ENCODE measurements around the gene ARV1. TPM values are rescaled to one million over a fixed set of nuclear protein-coding genes. Genes with fewer than 3 reads are reported as not detected.

Gene ARV1
- total RNA-seq, 1 experiment from 2014 or later, result 8.0 TPM

GRCh38 chr1:230970432-230970831, 8.5 kb upstream of the ARV1 start:
- Histone ChIP-seq H2BK12ac (ENCODE audit: insufficient read length, low read depth, low read length) (no peak overlapping the region), H4K20me1 (ENCODE audit: control insufficient read depth, insufficient read depth, insufficient read length) (no peaks in the 10 kb centered on the region), H2AFZ (ENCODE audit: low read length) (no peak overlapping the region), H2BK5ac (ENCODE audit: insufficient read length, low read length) (no peak overlapping the region), H3K23ac (ENCODE audit: insufficient read length, low read depth, low read length) (no peak overlapping the region), H3K4me1 (ENCODE audit: insufficient read depth, low read length) (no peaks in the 10 kb centered on the region), H3K4ac (ENCODE audit: low read depth, low read length) (no peak overlapping the region), H3K9me3 (ENCODE audit: control insufficient read depth, low read depth, low read length) (no peaks in the 10 kb centered on the region), H3K79me2 (ENCODE audit: insufficient read depth, low read length) (no peaks in the 10 kb centered on the region), H3T11ph (ENCODE audit: low read length) (no peak overlapping the region), H2BK15ac (ENCODE audit: low read depth, low read length) (no peak overlapping the region), H3K23me2 (ENCODE audit: insufficient read length, low read depth, low read length, poor library complexity, severe bottlenecking) (no peaks in the 10 kb centered on the region), H3K4me2 (ENCODE audit: insufficient read depth, insufficient read length, low read length) (no peak overlapping the region), H3K56ac (ENCODE audit: insufficient read length, low read depth, low read length) (no peak overlapping the region), H4K5ac (ENCODE audit: insufficient read length, low read depth, low read length) (no peak overlapping the region), H2BK20ac (ENCODE audit: low read depth, low read length, poor library complexity, severe bottlenecking) (no peak overlapping the region), H4K91ac (ENCODE audit: insufficient read length, low read depth, low read length) (no peak overlapping the region), H3K27me3 (ENCODE audit: insufficient read depth, low read length) (no peaks in the 10 kb centered on the region), H3K9ac (ENCODE audit: extremely low read depth, insufficient read length, low read length) (no peak overlapping the region), H2AK5ac (ENCODE audit: insufficient read length, low read length) (no peak overlapping the region), H2BK120ac (ENCODE audit: low read depth, low read length, poor library complexity, severe bottlenecking) (no peak overlapping the region), H3K79me1 (ENCODE audit: insufficient read depth, low read depth, low read length, poor library complexity, severe bottlenecking) (no peaks in the 10 kb centered on the region), H3K27ac (ENCODE audit: insufficient read length, low read depth, low read length) (no peak overlapping the region), H3K14ac (ENCODE audit: insufficient read depth, low read length) (no peak overlapping the region), H4K8ac (replicated peaks; ENCODE audit: insufficient read length, low read depth, low read length) (no peak overlapping the region), H3K18ac (ENCODE audit: insufficient read length, low read depth, low read length) (no peak overlapping the region)
- no peaks in the 10 kb centered on the region for H3K36me3 Mint-ChIP-seq (ENCODE audit: insufficient read depth in 1 of 3, low read depth in 3 of 3)
- DNase-seq, result no peak
- TF ChIP-seq, protein P1, sequence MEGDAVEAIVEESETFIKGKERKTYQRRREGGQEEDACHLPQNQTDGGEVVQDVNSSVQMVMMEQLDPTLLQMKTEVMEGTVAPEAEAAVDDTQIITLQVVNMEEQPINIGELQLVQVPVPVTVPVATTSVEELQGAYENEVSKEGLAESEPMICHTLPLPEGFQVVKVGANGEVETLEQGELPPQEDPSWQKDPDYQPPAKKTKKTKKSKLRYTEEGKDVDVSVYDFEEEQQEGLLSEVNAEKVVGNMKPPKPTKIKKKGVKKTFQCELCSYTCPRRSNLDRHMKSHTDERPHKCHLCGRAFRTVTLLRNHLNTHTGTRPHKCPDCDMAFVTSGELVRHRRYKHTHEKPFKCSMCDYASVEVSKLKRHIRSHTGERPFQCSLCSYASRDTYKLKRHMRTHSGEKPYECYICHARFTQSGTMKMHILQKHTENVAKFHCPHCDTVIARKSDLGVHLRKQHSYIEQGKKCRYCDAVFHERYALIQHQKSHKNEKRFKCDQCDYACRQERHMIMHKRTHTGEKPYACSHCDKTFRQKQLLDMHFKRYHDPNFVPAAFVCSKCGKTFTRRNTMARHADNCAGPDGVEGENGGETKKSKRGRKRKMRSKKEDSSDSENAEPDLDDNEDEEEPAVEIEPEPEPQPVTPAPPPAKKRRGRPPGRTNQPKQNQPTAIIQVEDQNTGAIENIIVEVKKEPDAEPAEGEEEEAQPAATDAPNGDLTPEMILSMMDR (conservative IDR thresholded peaks at IDR 0.05), result no peak
- peaks cover 43% of the 10 kb centered on the region for H3K27me3 Mint-ChIP-seq (ENCODE audit: low read depth)
- H3K9me3 Mint-ChIP-seq, result no peaks in the 10 kb centered on the region
- no peak overlapping the region for H3K4me3 Mint-ChIP-seq
- no peak overlapping the region for H3K27ac Mint-ChIP-seq
- H3K4me1 Mint-ChIP-seq, result no peaks in the 10 kb centered on the region
- no CpG with 5 or more reads among the region's 5 CpGs for WGBS (ENCODE audit: extremely low coverage, insufficient read length, low lambda C conversion rate)
